HG03575 (cell line): ENCODE results near the gene ZBTB34.

Source experiments
- ATAC-seq: cut with Tn5 transposase; IDR thresholded peaks from one replicate; pipeline ENCODE4 v1.9.1; 2021; ENCODE audit not compliant: unreplicated experiment, insufficient number of reproducible peaks, low FRiP score; ENCODE audit errors: extremely low read depth

The ZBTB34 gene

GRCh38 chr9:126914458-126915280 is 54.2 kb downstream of the ZBTB34 start, which contains the start of gene RALGPS1:
TSS of gene RALGPS1 (plus strand) at chr9:126914782. CDS start at chr9:126962290, 47,508 bp downstream.
- no peak for ATAC-seq

GRCh38 chr9:126915281-126915816 is 54.9 kb downstream of the ZBTB34 start:
- ATAC-seq = no peak

DNA sequence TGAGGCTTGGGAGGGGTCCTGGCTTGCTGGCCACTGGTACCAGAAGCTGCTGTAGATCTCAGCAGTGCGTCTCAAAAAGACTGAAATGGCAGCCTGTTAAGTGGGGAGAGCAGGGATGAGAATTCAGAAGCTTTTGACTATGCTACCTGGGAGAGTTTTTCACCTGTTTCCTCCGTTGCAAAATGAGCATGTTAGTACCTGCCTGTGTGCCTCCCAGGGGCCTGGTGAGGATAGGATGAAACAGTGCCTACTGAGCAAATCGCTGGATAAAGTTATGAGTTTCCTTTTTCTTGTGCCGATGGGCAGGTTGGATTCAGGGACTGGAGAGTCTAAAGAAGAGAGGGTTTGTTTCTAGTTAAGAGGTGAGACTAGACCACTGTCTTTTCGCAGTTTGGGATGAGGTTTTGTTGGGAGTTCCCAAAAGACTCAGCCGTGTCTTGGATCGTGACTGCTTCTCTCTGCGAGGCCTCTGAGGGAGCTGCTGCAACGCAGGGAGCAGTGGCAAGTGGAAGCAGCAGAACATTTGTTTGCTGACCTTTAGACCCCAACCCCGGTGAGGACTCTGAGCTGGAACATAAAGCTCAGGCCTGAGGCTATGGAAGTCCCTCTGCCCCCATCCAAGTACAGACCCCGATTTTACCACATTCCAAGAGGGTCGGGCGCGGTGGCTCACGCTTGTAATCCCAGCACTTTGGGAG is 55.6 kb downstream of the ZBTB34 start:
- no peak for ATAC-seq

GRCh38 chr9:126916909-126917308 is 56.5 kb downstream of the ZBTB34 start:
- no peak for ATAC-seq

DNA sequence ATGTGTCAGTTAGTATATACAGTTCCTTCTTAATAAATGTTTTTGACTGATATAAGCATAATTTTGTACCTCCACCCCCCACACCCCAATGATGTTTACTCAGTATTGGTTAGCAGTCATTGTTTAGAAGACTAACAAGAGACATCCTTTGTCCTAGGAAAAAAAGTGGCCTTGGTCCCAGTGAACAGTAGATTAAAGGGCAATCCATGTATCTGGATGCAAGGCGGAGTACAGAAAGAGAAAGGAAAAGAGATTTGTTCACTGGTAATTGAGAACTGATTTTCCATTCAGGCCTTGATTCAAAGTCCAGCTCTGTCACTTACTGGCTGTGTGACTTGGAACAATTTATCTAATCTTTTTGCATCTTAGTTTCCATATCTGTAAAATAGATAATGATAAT is 58.8 kb downstream of the ZBTB34 start:
- ATAC-seq = no peak

- no peak for ATAC-seq
Measured at GRCh38 chr9:126925876-126926275, 65.4 kb downstream of the ZBTB34 start.

DNA sequence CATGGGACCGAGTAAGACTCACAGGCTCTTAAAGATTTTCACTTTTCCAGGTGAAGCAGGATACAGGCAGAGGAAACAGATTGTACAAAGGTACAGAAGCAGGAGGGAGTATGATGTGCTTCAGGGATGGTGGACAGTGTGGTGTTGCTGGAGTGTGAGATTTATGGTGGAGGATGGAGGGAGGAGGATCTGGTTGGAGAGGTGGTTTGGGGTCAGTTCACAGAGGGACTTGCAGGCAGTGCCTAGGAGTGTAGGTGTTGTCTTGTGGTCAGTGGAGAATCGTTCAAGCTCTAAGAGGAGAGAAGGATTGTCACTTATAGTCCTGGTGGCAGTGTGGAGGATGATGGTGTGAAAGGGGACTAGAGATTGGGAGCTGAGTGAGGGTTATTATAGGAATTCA is 65.9 kb downstream of the ZBTB34 start:
- no peak for ATAC-seq

GRCh38 chr9:126927419-126927818 is 67.0 kb downstream of the ZBTB34 start:
- no peak for ATAC-seq

GRCh38 chr9:126932871-126933321 is 72.5 kb downstream of the ZBTB34 start:
- no peak for ATAC-seq

GRCh38 chr9:126933334-126933980 is 73.0 kb downstream of the ZBTB34 start:
- no peak for ATAC-seq

DNA sequence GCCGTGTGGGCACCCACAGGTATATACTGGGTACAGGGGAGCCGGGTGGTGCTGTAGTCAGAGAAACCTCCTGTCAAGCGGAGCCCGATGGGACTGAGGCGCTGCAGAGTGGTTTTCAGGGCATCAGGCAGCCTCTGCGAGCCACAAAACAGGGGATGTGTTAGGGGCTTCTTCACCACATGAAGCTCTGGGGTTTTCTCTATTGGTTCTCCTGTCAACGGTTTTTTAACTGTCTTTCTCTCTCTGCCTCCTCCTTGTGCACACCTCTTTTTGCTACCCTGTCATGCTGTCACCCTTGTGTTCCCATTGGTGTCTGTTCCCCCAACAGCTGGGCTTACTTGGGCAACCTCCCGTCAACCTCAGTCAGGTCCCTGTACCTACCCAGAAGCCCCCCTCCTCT is 74.0 kb downstream of the ZBTB34 start:
- ATAC-seq = no peak
